ENCODE results near the gene FOXN3.

FOXN3 gene

DNA sequence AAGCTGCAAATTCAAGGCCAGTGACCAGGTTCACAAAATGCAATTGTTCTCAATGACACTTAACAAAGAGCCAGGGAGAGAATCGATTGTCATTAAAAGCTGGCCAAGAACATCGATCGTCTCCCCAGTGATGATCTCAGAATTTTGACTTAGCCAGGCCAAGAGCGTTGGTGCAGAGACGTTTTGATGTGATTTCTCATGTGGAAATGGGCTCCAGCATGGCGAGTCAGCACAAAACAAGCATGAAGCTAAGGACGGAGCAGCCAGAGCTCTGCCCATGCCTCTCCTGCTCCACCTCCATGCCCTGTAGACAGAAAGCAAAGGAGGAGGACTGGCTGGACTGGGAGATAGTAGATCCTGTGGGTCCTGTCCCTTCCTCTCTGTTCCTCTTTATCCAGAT lies 270.8 kb downstream of the FOXN3 start:
- no CpG with 5 or more reads among the region's 7 CpGs for WGBS (ENCODE audit: extremely low coverage, insufficient coverage, insufficient read length)

DNA sequence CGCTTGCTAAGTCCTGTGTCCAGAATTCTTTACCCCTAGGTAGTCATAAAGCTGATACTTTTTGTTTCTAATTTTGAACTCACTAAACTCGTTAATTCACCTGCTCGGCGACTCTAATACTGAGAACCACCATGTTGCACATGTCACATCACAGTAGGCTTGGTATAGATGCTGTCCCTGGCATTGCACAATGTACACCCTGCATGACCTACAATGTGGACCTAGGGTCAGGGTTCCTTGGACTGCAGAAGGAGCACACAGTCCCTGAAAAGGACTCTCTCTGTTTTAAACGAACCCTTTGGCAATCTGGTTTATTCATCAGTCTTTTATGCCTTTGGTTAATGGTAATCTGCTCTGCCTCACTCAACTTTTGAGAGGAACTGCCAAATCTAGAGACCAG lies 272.4 kb downstream of the FOXN3 start:
- H2BK12ac ChIP-seq (ENCODE audit: low read length): no peak overlapping the region
- H4K12ac ChIP-seq (ENCODE audit: low read depth, low read length): no peak overlapping the region
- no peak overlapping the region for H3K4me3 ChIP-seq (ENCODE audit: low read depth, low read length)
- H2AFZ ChIP-seq (ENCODE audit: insufficient read depth, low read length, poor library complexity): no peak overlapping the region
- no peak overlapping the region for H3K14ac ChIP-seq (ENCODE audit: low read length)
- WGBS (ENCODE audit: extremely low coverage, insufficient coverage, insufficient read length): no CpG with 5 or more reads among the region's 5 CpGs
- no peak overlapping the region for H3K23ac ChIP-seq (ENCODE audit: low read length)
- no peak overlapping the region for H3K27ac ChIP-seq (ENCODE audit: low read depth, low read length)
- no peak overlapping the region for H2AK5ac ChIP-seq (ENCODE audit: low read length)
- H3K27me3 ChIP-seq (ENCODE audit: insufficient read depth, low read length): no peaks in the 10 kb centered on the region
- no peak overlapping the region for H3K18ac ChIP-seq (ENCODE audit: low read length)
- H3K4me2 ChIP-seq (ENCODE audit: low read length): no peak overlapping the region
- H3K4ac ChIP-seq (ENCODE audit: low read depth, low read length): no peak overlapping the region
- no peak overlapping the region for H2BK120ac ChIP-seq (ENCODE audit: insufficient read depth, low read length, poor library complexity)
- no peaks in the 10 kb centered on the region for H3K4me1 ChIP-seq (ENCODE audit: control insufficient read depth in 1 of 2, insufficient read depth in 2 of 2, low read length in 2 of 2)
- peaks cover 2% of the 10 kb centered on the region for H3K9me3 ChIP-seq (ENCODE audit: insufficient read depth, low read depth, low read length)
- no peak overlapping the region for H4K91ac ChIP-seq (ENCODE audit: low read depth, low read length)
- no peaks in the 10 kb centered on the region for H3K79me1 ChIP-seq (ENCODE audit: low read length)
- no peaks in the 10 kb centered on the region for H3K36me3 ChIP-seq (ENCODE audit: control insufficient read depth in 1 of 2, insufficient read depth in 2 of 2, low read length in 2 of 2)
- no peak overlapping the region for H4K8ac ChIP-seq (ENCODE audit: low read depth, low read length)
- no peaks in the 10 kb centered on the region for H3K79me2 ChIP-seq (ENCODE audit: control insufficient read depth, insufficient read depth, low read length, poor library complexity)
- H3K9ac ChIP-seq (ENCODE audit: low read length): no peak overlapping the region
- no peak for DNase-seq
- H2BK5ac ChIP-seq (ENCODE audit: low read depth, low read length, poor library complexity): no peak overlapping the region

More for the DNA sequence above, 270.8 kb downstream of the FOXN3 start:
- no peaks in the 10 kb centered on the region for H3K36me3 ChIP-seq (ENCODE audit: control insufficient read depth in 1 of 2, insufficient read depth in 2 of 2, low read length in 2 of 2)
- H2AK5ac ChIP-seq (ENCODE audit: low read length): no peak overlapping the region
- no peak overlapping the region for H3K27ac ChIP-seq (ENCODE audit: low read depth, low read length)
- H2AFZ ChIP-seq (ENCODE audit: insufficient read depth, low read length, poor library complexity): no peak overlapping the region
- DNase-seq: no peak
- H3K27me3 ChIP-seq (ENCODE audit: insufficient read depth, low read length): no peaks in the 10 kb centered on the region
- H3K23ac ChIP-seq (ENCODE audit: low read length): no peak overlapping the region
- no peak overlapping the region for H2BK12ac ChIP-seq (ENCODE audit: low read length)
- H3K4me2 ChIP-seq (ENCODE audit: low read length): no peak overlapping the region
- no peaks in the 10 kb centered on the region for H3K79me2 ChIP-seq (ENCODE audit: control insufficient read depth, insufficient read depth, low read length, poor library complexity)
- H3K4ac ChIP-seq (ENCODE audit: low read depth, low read length): no peak overlapping the region
- H3K14ac ChIP-seq (ENCODE audit: low read length): no peak overlapping the region
- H4K12ac ChIP-seq (ENCODE audit: low read depth, low read length): no peak overlapping the region
- no peak overlapping the region for H4K8ac ChIP-seq (ENCODE audit: low read depth, low read length)
- H2BK5ac ChIP-seq (ENCODE audit: low read depth, low read length, poor library complexity): no peak overlapping the region
- no peak overlapping the region for H2BK120ac ChIP-seq (ENCODE audit: insufficient read depth, low read length, poor library complexity)
- no peak overlapping the region for H3K18ac ChIP-seq (ENCODE audit: low read length)
- H4K91ac ChIP-seq (ENCODE audit: low read depth, low read length): no peak overlapping the region
- H3K4me1 ChIP-seq (ENCODE audit: control insufficient read depth in 1 of 2, insufficient read depth in 2 of 2, low read length in 2 of 2): no peaks in the 10 kb centered on the region
- no peak overlapping the region for H3K4me3 ChIP-seq (ENCODE audit: low read depth, low read length)
- no peak overlapping the region for H3K9ac ChIP-seq (ENCODE audit: low read length)
- H3K79me1 ChIP-seq (ENCODE audit: low read length): no peaks in the 10 kb centered on the region
- peaks cover 2% of the 10 kb centered on the region for H3K9me3 ChIP-seq (ENCODE audit: insufficient read depth, low read depth, low read length)

DNA sequence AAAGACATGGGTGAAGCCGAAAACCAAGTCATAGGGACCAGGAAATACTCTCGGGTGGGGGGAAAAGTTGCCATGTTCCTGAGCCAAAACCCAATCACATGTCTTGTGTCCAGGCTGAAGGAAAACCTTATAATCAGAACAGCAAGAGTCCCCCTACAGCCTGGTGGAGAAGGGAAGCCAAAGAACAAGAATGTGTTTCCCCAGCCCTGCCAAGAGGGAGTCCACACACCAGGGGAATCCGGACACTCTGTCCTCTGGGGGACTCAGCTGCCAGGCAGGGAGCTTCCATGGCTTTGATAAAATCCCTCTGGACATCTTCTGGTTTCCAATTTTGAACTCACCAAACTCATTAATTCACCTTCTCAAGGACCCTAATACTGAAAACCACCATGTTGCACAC lies 273.0 kb downstream of the FOXN3 start:
- H2AFZ ChIP-seq (ENCODE audit: insufficient read depth, low read length, poor library complexity): no peak overlapping the region
- WGBS (ENCODE audit: extremely low coverage, insufficient coverage, insufficient read length): no CpG with 5 or more reads among the region's 3 CpGs

DNA sequence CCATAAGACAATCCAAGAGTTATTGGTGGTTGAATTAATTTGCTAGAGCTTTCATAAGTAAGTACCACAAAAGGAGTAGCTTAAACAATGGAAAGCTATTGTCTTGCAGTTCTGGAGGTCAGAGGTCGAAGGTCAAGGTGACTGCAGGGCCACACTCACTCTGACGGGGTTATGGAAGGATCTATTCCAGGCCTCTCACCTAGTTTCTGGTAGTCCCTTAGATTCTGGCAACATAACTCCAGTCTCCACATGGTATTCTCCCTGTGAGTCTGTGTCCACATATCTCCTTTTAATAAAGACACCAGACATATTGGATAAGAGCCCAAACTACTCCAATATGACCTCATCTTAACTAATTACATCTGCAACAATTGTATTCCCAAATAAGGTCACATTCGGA lies 273.4 kb downstream of the FOXN3 start:
- Histone ChIP-seq H3K79me1 (ENCODE audit: low read length) (no peaks in the 10 kb centered on the region), H3K4me1 (ENCODE audit: control insufficient read depth in 1 of 2, insufficient read depth in 2 of 2, low read length in 2 of 2) (no peaks in the 10 kb centered on the region), H2AFZ (ENCODE audit: insufficient read depth, low read length, poor library complexity) (no peak overlapping the region), H3K4me2 (ENCODE audit: low read length) (no peak overlapping the region), H3K9me3 (ENCODE audit: insufficient read depth, low read depth, low read length) (no peaks in the 10 kb centered on the region), H2BK5ac (ENCODE audit: low read depth, low read length, poor library complexity) (no peak overlapping the region), H3K36me3 (ENCODE audit: control insufficient read depth in 1 of 2, insufficient read depth in 2 of 2, low read length in 2 of 2) (no peaks in the 10 kb centered on the region), H3K27me3 (ENCODE audit: insufficient read depth, low read length) (no peaks in the 10 kb centered on the region), H4K8ac (ENCODE audit: low read depth, low read length) (no peak overlapping the region), H3K79me2 (ENCODE audit: control insufficient read depth, insufficient read depth, low read length, poor library complexity) (no peaks in the 10 kb centered on the region), H3K23ac (ENCODE audit: low read length) (no peak overlapping the region), H4K12ac (ENCODE audit: low read depth, low read length) (no peak overlapping the region), H2BK12ac (ENCODE audit: low read length) (no peak overlapping the region), H3K4me3 (ENCODE audit: low read depth, low read length) (no peak overlapping the region), H2BK120ac (ENCODE audit: insufficient read depth, low read length, poor library complexity) (no peak overlapping the region), H2AK5ac (ENCODE audit: low read length) (no peak overlapping the region), H3K9ac (ENCODE audit: low read length) (no peak overlapping the region), H3K4ac (ENCODE audit: low read depth, low read length) (no peak overlapping the region), H3K27ac (ENCODE audit: low read depth, low read length) (no peak overlapping the region), H3K18ac (ENCODE audit: low read length) (no peak overlapping the region), H4K91ac (ENCODE audit: low read depth, low read length) (no peak overlapping the region), H3K14ac (ENCODE audit: low read length) (no peak overlapping the region)
- WGBS (ENCODE audit: extremely low coverage, insufficient coverage, insufficient read length): no CpG with 5 or more reads among the region's 3 CpGs
- no peak for DNase-seq

More for the DNA sequence above, 273.0 kb downstream of the FOXN3 start:
- Histone ChIP-seq H4K8ac (ENCODE audit: low read depth, low read length) (no peak overlapping the region), H3K27ac (ENCODE audit: low read depth, low read length) (no peak overlapping the region), H3K18ac (ENCODE audit: low read length) (no peak overlapping the region), H3K36me3 (ENCODE audit: control insufficient read depth in 1 of 2, insufficient read depth in 2 of 2, low read length in 2 of 2) (no peaks in the 10 kb centered on the region), H3K14ac (ENCODE audit: low read length) (no peak overlapping the region), H3K4me2 (ENCODE audit: low read length) (no peak overlapping the region), H2BK5ac (ENCODE audit: low read depth, low read length, poor library complexity) (no peak overlapping the region), H4K91ac (ENCODE audit: low read depth, low read length) (no peak overlapping the region), H3K4me3 (ENCODE audit: low read depth, low read length) (no peak overlapping the region), H2BK12ac (ENCODE audit: low read length) (no peak overlapping the region), H3K4ac (ENCODE audit: low read depth, low read length) (no peak overlapping the region), H3K9me3 (ENCODE audit: insufficient read depth, low read depth, low read length) (peaks cover under 1% of the 10 kb centered on the region), H3K9ac (ENCODE audit: low read length) (no peak overlapping the region), H3K23ac (ENCODE audit: low read length) (no peak overlapping the region), H3K4me1 (ENCODE audit: control insufficient read depth in 1 of 2, insufficient read depth in 2 of 2, low read length in 2 of 2) (no peaks in the 10 kb centered on the region), H3K79me1 (ENCODE audit: low read length) (no peaks in the 10 kb centered on the region), H2AK5ac (ENCODE audit: low read length) (no peak overlapping the region), H3K79me2 (ENCODE audit: control insufficient read depth, insufficient read depth, low read length, poor library complexity) (no peaks in the 10 kb centered on the region), H4K12ac (ENCODE audit: low read depth, low read length) (no peak overlapping the region), H3K27me3 (ENCODE audit: insufficient read depth, low read length) (no peaks in the 10 kb centered on the region), H2BK120ac (ENCODE audit: insufficient read depth, low read length, poor library complexity) (no peak overlapping the region)
- DNase-seq: no peak
